Large intestine (tissue), 3 donors: ENCODE results near the gene VCP. TPM values are rescaled to one million over a fixed set of nuclear protein-coding genes. Genes with fewer than 3 reads are reported as not detected.
"Not testable (repeated sequence)": the region's sequence is repeated elsewhere in the genome, so short reads cannot be mapped to it uniquely, and the experiment has no call there.

Source experiments
- DNase-seq, 2 donors: peaks; one replicate each; pipeline versions ENCODE4 v3.0.0 to v3.0.0-alpha.2; 2013
- H3K27ac ChIP-seq: one replicate; pipeline ENCODE4 v1.5.1; 2013; ENCODE audit warnings: low read length
- H3K27me3 ChIP-seq: 2 replicates; pipeline ENCODE4 v1.6.1; 2013; ENCODE audit warnings: low read length; ENCODE audit not compliant: control insufficient read depth, insufficient read depth
- H3K36me3 ChIP-seq: 2 replicates; pipeline ENCODE4 v1.6.1; 2013; ENCODE audit warnings: low read length; ENCODE audit not compliant: control insufficient read depth, insufficient read depth
- H3K4me1 ChIP-seq: one replicate; pipeline ENCODE4 v1.6.1; 2013; ENCODE audit warnings: low read length; ENCODE audit not compliant: control insufficient read depth, insufficient read depth
- H3K4me3 ChIP-seq: one replicate; pipeline ENCODE4 v1.5.1; 2013; ENCODE audit warnings: low read length
- H3K9me3 ChIP-seq: one replicate; pipeline ENCODE4 v1.6.1; 2013; ENCODE audit warnings: mild to moderate bottlenecking, low read depth, low read length, moderate library complexity; ENCODE audit not compliant: control insufficient read depth
- WGBS: methylation state at CpG from one replicate; pipeline ENCODE4 v1.1.5; 2013; ENCODE audit warnings: low lambda C conversion rate; ENCODE audit not compliant: insufficient coverage; 5-methylcytosine and 5-hydroxymethylcytosine counted together
- polyA plus RNA-seq: library from polyadenylated mRNA; unstranded; fragments of 120-200 nt; gene quantifications from one replicate; pipeline ENCODE4 v1.2.1, GENCODE V29; 2013

Gene VCP
- polyA plus RNA-seq, 1 donor: 189 TPM

GRCh38 chr9:35026671-35027070 is 45.8 kb downstream of the VCP start:
- Histone ChIP-seq H3K27me3 (no peaks in the 10 kb centered on the region), H3K27ac (no peak overlapping the region), H3K4me1 (no peaks in the 10 kb centered on the region), H3K9me3 (no peaks in the 10 kb centered on the region), H3K36me3 (no peaks in the 10 kb centered on the region), H3K4me3 (no peak overlapping the region)
- WGBS: 60% methylated on average over 1 of the region's 3 CpGs
- DNase-seq: no peak

- not testable (repeated sequence) for H3K36me3 ChIP-seq, H3K4me1 ChIP-seq, H3K4me3 ChIP-seq, H3K9me3 ChIP-seq, DNase-seq, H3K27ac ChIP-seq, H3K27me3 ChIP-seq
- no CpG with 5 or more reads among the region's 5 CpGs for WGBS
Observed at GRCh38 chr9:35023443-35023842, 49.0 kb downstream of the VCP start.

- Histone ChIP-seq H3K36me3 (peaks cover 4% of the 10 kb centered on the region), H3K4me1 (no peaks in the 10 kb centered on the region), H3K4me3 (no peak overlapping the region), H3K9me3 (peaks cover 9% of the 10 kb centered on the region), H3K27ac (no peak overlapping the region), H3K27me3 (no peaks in the 10 kb centered on the region)
- no peak for DNase-seq
- WGBS: no CpG with 5 or more reads among the region's 2 CpGs
Observed at GRCh38 chr9:35014517-35014916, 57.9 kb downstream of the VCP start.

GRCh38 chr9:35010351-35010958 is 62.0 kb downstream of the VCP start:
- Histone ChIP-seq H3K4me3 (no peak overlapping the region), H3K36me3 (peaks cover 5% of the 10 kb centered on the region), H3K27me3 (no peaks in the 10 kb centered on the region), H3K9me3 (peaks cover 12% of the 10 kb centered on the region), H3K27ac (no peak overlapping the region), H3K4me1 (no peaks in the 10 kb centered on the region)
- no peak for DNase-seq
- WGBS: 100% methylated on average over 2 of the region's 3 CpGs

Other genes with a start within 250 kb of the VCP start
- gene PHF24, start 114.3 kb downstream of the VCP start, polyA plus RNA-seq: 1.6 TPM
- gene DNAJB5, start 82.9 kb downstream of the VCP start, polyA plus RNA-seq: 9.7 TPM
- gene FANCG, start 7.3 kb upstream of the VCP start, polyA plus RNA-seq: 25.9 TPM
- gene PIGO, start 24.0 kb upstream of the VCP start, polyA plus RNA-seq: 25.5 TPM
- 125 TPM for gene STOML2, start 30.5 kb upstream of the VCP start, polyA plus RNA-seq
- 11.4 TPM for gene ATOSB, start 43.2 kb upstream of the VCP start, polyA plus RNA-seq
- 33.1 TPM for gene UNC13B, start 89.4 kb upstream of the VCP start, polyA plus RNA-seq